Fibroblast of lung (primary cell): ENCODE results near the gene CCDC8.

Source experiments
- CTCF ChIP-seq, 2 donors: IDR thresholded peaks in 1 of 2; conservative IDR thresholded peaks in 1 of 2; 1 replicate in 1 of 2; 2 replicates in 1 of 2; pipeline ENCODE4 v1.5.1; 2011 to 2012; ENCODE audit warnings: low read length in 2 of 2, control low read depth in 1 of 2, inconsistent platforms in 1 of 2, low read depth in 1 of 2, mild to moderate bottlenecking in 1 of 2
- EZH2 ChIP-seq: IDR thresholded peaks from 2 replicates; pipeline ENCODE4 v1.5.1; 2012; ENCODE audit warnings: low read length, control low read depth, mild to moderate bottlenecking; ENCODE audit errors: missing control alignments

- no peak for TF ChIP-seq CTCF (conservative IDR thresholded peaks at IDR 0.05 in 1 of 2, IDR thresholded peaks at IDR 0.05 in 1 of 2; ENCODE audit: low read depth in 1 of 2, low read length in 2 of 2)
- no peak for TF ChIP-seq EZH2
Measured at GRCh38 chr19:46394402-46394797, 19.0 kb downstream of the CCDC8 start.
